ENCODE data around the gene PDZD4.

Gene PDZD4

GRCh38 chrX:153755136-153755535 is 75.2 kb downstream of the PDZD4 start:
- no peak for DNase-seq (ENCODE audit: low spot score)
- no peak for FAIRE-seq
